ENCODE data around the gene NDUFV1.

DNA sequence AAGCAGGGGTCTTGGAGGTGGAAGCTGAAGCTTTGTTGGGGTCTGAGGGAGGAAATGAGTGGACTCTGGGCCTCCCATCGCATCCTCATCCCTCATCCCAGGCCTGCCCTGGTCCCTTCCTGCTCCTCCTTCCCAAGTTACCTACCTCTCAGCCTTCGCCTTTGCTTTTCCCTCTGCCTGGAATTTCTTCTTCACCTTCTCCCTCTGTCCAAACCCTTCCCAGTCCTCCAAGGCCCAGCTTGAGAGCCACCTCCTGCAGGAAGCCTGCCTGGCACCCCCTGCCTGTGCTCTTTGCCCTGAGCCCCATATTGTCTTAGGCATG is 25.1 kb downstream of the NDUFV1 start:
- TF ChIP-seq, protein P1, sequence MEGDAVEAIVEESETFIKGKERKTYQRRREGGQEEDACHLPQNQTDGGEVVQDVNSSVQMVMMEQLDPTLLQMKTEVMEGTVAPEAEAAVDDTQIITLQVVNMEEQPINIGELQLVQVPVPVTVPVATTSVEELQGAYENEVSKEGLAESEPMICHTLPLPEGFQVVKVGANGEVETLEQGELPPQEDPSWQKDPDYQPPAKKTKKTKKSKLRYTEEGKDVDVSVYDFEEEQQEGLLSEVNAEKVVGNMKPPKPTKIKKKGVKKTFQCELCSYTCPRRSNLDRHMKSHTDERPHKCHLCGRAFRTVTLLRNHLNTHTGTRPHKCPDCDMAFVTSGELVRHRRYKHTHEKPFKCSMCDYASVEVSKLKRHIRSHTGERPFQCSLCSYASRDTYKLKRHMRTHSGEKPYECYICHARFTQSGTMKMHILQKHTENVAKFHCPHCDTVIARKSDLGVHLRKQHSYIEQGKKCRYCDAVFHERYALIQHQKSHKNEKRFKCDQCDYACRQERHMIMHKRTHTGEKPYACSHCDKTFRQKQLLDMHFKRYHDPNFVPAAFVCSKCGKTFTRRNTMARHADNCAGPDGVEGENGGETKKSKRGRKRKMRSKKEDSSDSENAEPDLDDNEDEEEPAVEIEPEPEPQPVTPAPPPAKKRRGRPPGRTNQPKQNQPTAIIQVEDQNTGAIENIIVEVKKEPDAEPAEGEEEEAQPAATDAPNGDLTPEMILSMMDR (IDR thresholded peaks at IDR 0.05 in 4 of 5, conservative IDR thresholded peaks at IDR 0.05 in 1 of 5), result no peak
- TF ChIP-seq POLR2A (IDR thresholded peaks at IDR 0.05), result no peak
